ENCODE results near the gene USH1G. TPM values are rescaled to one million over a fixed set of nuclear protein-coding genes. Genes with fewer than 3 reads are reported as not detected.

The USH1G gene
- polyA plus RNA-seq, 1 donor from 2014 or later = not detected

GRCh38 chr17:74890554-74890953 lies 32.5 kb downstream of the USH1G start:
- H3K27ac Mint-ChIP-seq = no peak overlapping the region
- H3K4me3 Mint-ChIP-seq = no peak overlapping the region
- peaks cover 0 to 2% (median 0%) of the 10 kb centered on the region in 3 donors for H3K4me1 Mint-ChIP-seq
- H3K27me3 Mint-ChIP-seq = peaks cover 35% of the 10 kb centered on the region
- peaks cover 0 to 2% (median 0%) of the 10 kb centered on the region in 3 donors for H3K9me3 Mint-ChIP-seq
- H3K36me3 Mint-ChIP-seq = no peaks in the 10 kb centered on the region

DNA sequence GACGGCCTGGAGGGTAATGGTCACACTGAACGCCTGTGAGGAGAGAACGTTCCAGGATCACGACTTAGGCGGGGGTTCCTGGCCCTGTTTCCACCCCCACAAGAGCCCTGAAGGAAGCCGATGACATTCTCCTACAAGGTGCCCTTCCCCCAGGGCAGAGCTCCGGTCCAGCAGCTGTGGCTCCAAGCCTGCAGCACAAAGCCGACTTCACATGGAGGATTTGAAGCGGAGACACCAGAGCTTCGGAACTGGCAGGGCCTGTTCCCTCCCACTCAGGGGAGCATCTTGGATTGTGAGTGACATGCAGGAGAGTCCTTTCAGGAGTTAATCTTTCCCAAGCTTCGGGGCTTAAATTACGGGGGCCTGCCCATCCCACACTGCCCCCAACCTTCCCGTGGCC lies 34.6 kb downstream of the USH1G start:
- Mint-ChIP-seq H3K27ac (no peak overlapping the region), H3K4me1 (no peaks in the 10 kb centered on the region), H3K27me3 (peaks cover 21% of the 10 kb centered on the region), H3K36me3 (no peaks in the 10 kb centered on the region), H3K4me3 (no peak overlapping the region), H3K9me3 (no peaks in the 10 kb centered on the region)

- Mint-ChIP-seq H3K4me3 (no peak overlapping the region), H3K27me3 (peaks cover 10% of the 10 kb centered on the region), H3K27ac (peak overlapping the region in 1 of 3 donors; percentile 10), H3K36me3 (no peaks in the 10 kb centered on the region), H3K4me1 (no peaks in the 10 kb centered on the region), H3K9me3 (no peaks in the 10 kb centered on the region)
Observed at GRCh38 chr17:74883241-74883745, 39.8 kb downstream of the USH1G start.

GRCh38 chr17:74882517-74883240 lies 40.4 kb downstream of the USH1G start:
- Mint-ChIP-seq H3K4me1 (no peaks in the 10 kb centered on the region), H3K27ac (no peak overlapping the region), H3K27me3 (peaks cover 10% of the 10 kb centered on the region), H3K36me3 (no peaks in the 10 kb centered on the region), H3K9me3 (no peaks in the 10 kb centered on the region), H3K4me3 (no peak overlapping the region)

GRCh38 chr17:74881073-74881472 lies 42.0 kb downstream of the USH1G start:
- no peaks in the 10 kb centered on the region for H3K36me3 Mint-ChIP-seq
- H3K4me3 Mint-ChIP-seq = no peak overlapping the region
- H3K27me3 Mint-ChIP-seq = peaks cover 7% of the 10 kb centered on the region
- no peaks in the 10 kb centered on the region for H3K9me3 Mint-ChIP-seq
- H3K27ac Mint-ChIP-seq = no peak overlapping the region
- no peaks in the 10 kb centered on the region for H3K4me1 Mint-ChIP-seq

DNA sequence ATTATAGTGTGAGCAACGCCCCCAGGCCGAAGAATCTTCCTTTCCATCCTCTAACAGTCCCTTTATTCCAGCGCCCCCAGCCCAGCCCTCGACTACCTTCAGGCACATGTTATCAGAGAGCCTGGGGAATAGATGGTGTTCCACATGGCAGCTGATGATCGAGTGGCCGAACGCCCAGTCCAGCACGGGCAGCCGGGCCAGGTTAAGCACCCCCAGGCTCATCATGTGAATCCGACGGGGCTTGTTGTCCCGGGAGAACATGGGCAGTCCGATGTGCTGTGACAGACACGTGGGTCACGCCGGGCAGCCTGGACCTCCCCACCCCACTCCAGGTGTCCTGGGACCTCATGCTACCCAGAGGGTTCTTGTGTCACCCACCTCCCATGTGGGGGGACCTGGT lies 43.7 kb downstream of the USH1G start:
- Mint-ChIP-seq H3K4me1 (no peaks in the 10 kb centered on the region), H3K9me3 (no peaks in the 10 kb centered on the region), H3K27ac (no peak overlapping the region), H3K36me3 (no peaks in the 10 kb centered on the region), H3K27me3 (peaks cover 5% of the 10 kb centered on the region), H3K4me3 (no peak overlapping the region)

DNA sequence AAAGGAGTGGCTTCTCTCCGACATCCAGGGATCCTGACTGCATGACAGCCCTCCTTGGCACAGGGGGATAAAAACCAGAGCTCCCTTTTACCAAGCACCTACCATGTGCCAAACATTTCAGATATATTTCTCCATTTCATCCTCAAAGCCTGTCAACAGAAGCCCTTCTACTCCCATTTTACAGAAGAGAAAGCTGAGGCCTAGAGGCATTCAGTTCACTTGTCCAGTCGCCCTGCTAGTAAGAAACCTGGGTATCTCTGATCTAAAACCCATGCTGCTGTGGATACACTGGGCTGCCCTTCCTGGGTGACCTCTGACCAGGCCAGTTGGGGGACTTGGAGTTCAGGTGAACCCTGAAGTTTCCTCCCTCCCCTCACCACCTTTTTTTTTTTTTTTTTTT lies 44.4 kb downstream of the USH1G start:
- Mint-ChIP-seq H3K36me3 (no peaks in the 10 kb centered on the region), H3K9me3 (no peaks in the 10 kb centered on the region), H3K27ac (peak overlapping the region in 1 of 3 donors; percentile 32)

DNA sequence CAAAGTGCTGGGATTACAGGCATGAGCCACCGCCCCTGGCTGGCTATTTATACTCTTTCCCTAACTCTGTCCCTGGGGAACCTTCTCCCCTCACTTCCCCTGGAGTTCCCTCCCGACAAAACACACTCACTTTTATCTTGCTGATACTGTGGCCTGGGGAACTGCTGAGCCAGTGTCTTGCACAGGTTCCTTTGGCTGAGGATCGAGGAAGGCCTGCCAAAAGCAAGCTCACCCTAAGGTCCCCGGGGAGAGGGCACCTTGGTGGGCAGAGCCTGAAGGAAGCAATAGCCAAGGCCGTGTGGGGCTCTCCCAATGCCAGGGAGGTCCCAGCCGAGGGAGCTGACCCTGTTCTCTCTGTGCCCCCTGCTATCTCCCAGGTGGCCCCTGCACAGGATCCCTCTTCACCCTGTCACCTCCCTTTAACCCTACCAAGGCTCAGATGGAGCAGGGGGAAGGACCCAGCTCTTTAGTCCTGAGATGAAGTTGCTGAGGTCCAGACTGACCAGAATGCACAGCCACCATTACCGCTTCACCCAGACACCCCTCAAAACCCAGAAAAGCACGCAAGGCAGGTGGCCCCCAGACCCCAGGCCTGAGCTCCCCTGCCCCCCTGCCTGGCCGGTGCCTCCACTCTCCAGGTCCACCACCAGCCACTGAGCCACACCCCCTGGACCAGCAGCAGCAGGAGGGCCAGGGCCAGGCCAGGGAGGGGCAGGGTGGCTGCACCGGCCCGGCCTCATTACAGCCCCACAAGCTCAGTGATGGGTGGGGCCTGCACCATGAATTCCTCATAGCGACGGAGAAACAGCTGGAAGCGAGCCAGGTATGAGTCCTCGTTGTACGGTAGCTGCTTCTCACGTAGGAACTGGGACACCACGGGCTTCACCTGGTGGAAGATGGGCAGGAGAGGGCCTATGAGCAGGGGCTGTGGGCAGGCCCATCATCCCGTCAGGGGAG lies 45.2 kb downstream of the USH1G start:
- H3K4me3 Mint-ChIP-seq = no peak overlapping the region
- H3K36me3 Mint-ChIP-seq = no peaks in the 10 kb centered on the region
- peaks cover 2% of the 10 kb centered on the region for H3K27me3 Mint-ChIP-seq
- H3K9me3 Mint-ChIP-seq = no peaks in the 10 kb centered on the region
- peaks cover 0 to 8% (median 4%) of the 10 kb centered on the region in 3 donors for H3K4me1 Mint-ChIP-seq
- H3K27ac Mint-ChIP-seq = no peak overlapping the region

More for the DNA sequence above, 44.4 kb downstream of the USH1G start:
- Mint-ChIP-seq H3K4me1 (peaks cover 0 to 3% (median 3%) of the 10 kb centered on the region in 3 donors), H3K4me3 (no peak overlapping the region), H3K27me3 (peaks cover 5% of the 10 kb centered on the region)

GRCh38 chr17:74875977-74876593 lies 47.0 kb downstream of the USH1G start:
- Mint-ChIP-seq H3K4me3 (peak overlapping the region in 1 of 4 donors; percentile 70), H3K4me1 (peaks cover 0 to 19% (median 10%) of the 10 kb centered on the region in 3 donors), H3K27me3 (no peaks in the 10 kb centered on the region), H3K36me3 (no peaks in the 10 kb centered on the region), H3K9me3 (no peaks in the 10 kb centered on the region), H3K27ac (no peak overlapping the region)

DNA sequence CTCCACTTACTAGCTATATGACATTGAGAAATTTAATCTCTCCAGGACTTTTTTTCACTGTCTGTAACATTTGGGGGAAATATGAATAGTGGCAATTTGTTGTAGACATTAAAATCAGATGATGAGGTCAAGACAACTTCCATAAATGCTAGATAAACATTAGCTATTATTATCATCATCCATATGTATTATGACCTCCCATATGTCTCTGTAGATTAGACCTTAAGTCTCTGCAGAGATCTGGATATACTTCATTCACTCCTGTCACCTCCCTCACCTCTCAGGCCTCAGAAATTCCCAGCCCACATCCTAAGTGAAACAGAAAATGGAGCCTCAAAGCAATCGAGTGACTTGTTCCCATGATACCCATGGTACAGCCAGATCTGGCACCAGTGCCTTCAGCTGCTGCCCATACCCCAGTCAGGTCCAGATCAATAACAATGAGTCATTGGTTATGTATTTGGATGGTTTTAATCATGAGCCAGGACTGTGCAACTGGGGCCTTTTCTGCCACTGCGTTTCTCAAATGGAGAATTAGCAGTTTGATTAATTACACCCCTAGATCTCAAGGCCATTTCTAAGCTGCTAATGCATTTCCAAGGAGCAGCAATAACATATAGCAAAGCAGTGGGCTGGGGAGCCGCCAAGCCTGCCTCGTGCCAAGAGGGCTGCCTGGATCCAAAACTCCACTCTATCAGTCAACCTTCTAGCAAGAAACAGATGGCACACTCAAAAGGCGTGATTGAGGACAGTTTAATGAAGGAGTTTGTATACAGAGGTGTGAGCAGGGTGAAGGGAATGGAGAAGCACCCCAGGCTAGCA lies 47.7 kb downstream of the USH1G start:
- H3K4me3 Mint-ChIP-seq = peak overlapping the region in 1 of 4 donors; percentile 70
- H3K27ac Mint-ChIP-seq = peak overlapping the region in 1 of 3 donors; percentile 10
- no peaks in the 10 kb centered on the region for H3K27me3 Mint-ChIP-seq
- H3K4me1 Mint-ChIP-seq = peaks cover 0 to 20% (median 10%) of the 10 kb centered on the region in 3 donors
- no peaks in the 10 kb centered on the region for H3K36me3 Mint-ChIP-seq
- no peaks in the 10 kb centered on the region for H3K9me3 Mint-ChIP-seq

DNA sequence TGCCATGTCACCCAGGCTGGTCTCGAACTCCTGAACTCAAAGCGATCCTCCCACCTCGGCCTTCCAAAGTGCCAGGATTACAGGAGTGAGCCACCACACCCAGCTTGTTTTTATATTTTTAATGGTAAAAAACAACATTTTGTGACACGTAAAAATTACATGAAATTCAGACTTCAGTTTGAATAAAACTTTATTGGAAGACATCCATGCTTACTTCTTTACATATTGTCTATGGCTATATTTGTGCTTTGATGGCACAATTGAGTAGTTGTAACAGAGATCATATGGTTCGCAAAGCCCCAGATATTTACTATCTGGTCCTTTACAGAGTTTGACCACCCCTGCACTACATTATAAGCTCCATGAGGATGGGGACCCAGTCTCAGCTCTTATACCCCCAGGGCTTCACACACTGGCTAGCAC lies 48.4 kb downstream of the USH1G start:
- Mint-ChIP-seq H3K36me3 (no peaks in the 10 kb centered on the region), H3K27me3 (no peaks in the 10 kb centered on the region), H3K4me1 (peaks cover 0 to 20% (median 10%) of the 10 kb centered on the region in 3 donors), H3K4me3 (peak overlapping the region in 2 of 4 donors; percentile 70 to 98), H3K9me3 (no peaks in the 10 kb centered on the region), H3K27ac (peak overlapping the region in 1 of 3 donors; percentile 10)

GRCh38 chr17:74873874-74874614 lies 49.0 kb downstream of the USH1G start:
- Mint-ChIP-seq H3K36me3 (no peaks in the 10 kb centered on the region), H3K27ac (peak overlapping the region; percentile 90 to 99 (median 98)), H3K4me1 (peaks cover 0 to 20% (median 10%) of the 10 kb centered on the region in 3 donors), H3K27me3 (no peaks in the 10 kb centered on the region), H3K4me3 (peak overlapping the region; percentile 88 to 98 (median 96)), H3K9me3 (no peaks in the 10 kb centered on the region)

DNA sequence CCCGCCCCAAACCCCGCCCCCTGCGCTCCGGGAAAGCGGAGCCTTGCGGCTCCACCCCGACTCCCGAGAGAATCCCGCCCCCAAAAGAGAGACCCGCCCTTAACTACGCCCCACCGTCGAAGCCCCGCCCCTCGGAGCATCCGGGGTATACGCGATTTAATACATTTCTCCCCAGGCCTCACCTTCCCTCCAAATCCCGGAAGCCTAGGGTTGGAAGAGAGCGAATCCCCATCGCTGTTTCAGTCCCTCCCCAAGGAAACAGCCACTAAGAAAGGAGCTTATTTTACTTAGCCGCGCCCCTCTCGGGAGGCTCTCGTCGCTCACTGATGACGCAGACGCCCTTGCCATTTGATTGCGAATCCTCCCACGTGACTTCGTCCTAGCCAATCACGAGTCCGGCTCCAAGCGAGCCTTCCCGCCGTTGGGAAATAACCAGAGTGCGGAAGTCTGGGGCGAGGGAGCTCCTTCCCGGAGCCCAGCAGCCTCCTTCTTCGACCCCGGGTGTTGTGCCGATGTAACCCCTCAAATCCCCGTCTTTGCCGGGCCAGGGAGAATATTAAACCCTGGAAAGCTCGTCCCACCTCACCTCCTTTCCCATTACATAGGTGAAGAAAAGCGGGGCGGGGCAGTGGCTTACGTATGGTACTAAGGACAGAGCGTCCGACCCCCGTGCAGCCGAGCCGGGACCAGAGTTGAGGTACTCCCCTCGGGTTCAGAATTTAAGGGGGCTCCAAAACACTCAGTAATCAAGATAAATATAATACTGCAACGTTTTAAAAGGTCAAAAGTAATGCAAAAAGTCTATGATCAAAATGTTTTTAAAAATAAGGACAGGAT lies 49.8 kb downstream of the USH1G start:
- no peaks in the 10 kb centered on the region for H3K9me3 Mint-ChIP-seq
- peaks cover 0 to 20% (median 10%) of the 10 kb centered on the region in 3 donors for H3K4me1 Mint-ChIP-seq
- H3K27ac Mint-ChIP-seq = peak overlapping the region; percentile 90 to 99 (median 98)
- H3K36me3 Mint-ChIP-seq = no peaks in the 10 kb centered on the region
- peak overlapping the region; percentile 88 to 98 (median 96) for H3K4me3 Mint-ChIP-seq
- no peaks in the 10 kb centered on the region for H3K27me3 Mint-ChIP-seq

Measured in IgD-negative memory B cell (primary cell).